Midbrain (tissue), 1 donor: ENCODE results near the gene LLGL2.
"Not testable (repeated sequence)": the region's sequence is repeated elsewhere in the genome, so short reads cannot be mapped to it uniquely, and the experiment has no call there.

Source experiments
- DNase-seq: peaks from one replicate; lab custom pipeline; 2025; lab: John Stamatoyannopoulos, UW

Gene LLGL2, protein sequence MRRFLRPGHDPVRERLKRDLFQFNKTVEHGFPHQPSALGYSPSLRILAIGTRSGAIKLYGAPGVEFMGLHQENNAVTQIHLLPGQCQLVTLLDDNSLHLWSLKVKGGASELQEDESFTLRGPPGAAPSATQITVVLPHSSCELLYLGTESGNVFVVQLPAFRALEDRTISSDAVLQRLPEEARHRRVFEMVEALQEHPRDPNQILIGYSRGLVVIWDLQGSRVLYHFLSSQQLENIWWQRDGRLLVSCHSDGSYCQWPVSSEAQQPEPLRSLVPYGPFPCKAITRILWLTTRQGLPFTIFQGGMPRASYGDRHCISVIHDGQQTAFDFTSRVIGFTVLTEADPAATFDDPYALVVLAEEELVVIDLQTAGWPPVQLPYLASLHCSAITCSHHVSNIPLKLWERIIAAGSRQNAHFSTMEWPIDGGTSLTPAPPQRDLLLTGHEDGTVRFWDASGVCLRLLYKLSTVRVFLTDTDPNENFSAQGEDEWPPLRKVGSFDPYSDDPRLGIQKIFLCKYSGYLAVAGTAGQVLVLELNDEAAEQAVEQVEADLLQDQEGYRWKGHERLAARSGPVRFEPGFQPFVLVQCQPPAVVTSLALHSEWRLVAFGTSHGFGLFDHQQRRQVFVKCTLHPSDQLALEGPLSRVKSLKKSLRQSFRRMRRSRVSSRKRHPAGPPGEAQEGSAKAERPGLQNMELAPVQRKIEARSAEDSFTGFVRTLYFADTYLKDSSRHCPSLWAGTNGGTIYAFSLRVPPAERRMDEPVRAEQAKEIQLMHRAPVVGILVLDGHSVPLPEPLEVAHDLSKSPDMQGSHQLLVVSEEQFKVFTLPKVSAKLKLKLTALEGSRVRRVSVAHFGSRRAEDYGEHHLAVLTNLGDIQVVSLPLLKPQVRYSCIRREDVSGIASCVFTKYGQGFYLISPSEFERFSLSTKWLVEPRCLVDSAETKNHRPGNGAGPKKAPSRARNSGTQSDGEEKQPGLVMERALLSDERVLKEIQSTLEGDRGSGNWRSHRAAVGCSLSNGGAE

GRCh38 chr17:75524970-75525805 lies at the start of gene LLGL2:
TSS of gene LLGL2 (plus strand) at chr17:75525697. CDS start at chr17:75543427, 17,730 bp downstream.
- peak; percentile 58 for DNase-seq

- DNase-seq = no peak
Measured at GRCh38 chr17:75475851-75476250, 49.6 kb upstream of the LLGL2 start.

DNA sequence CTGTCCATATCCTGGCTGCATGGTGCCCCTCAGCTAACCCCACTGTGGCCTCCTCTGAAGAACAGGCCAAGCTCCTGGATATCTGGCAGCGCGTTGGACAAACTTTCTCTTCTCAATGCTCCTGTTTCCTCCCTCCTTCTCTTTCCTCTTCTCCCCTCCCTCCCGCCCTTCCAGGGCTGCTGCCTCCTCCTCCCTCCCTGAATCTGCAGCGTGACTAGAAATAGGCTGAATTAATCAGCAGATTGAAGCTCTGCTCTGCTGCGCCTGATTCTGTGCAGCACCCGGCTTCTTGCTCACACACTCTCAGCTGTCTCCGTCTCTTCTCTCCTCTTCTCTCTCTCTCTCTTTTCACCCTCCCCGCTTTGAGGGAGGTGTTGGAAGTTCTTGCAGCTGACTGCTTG lies 49.2 kb upstream of the LLGL2 start:
- DNase-seq = peak; percentile 67

DNA sequence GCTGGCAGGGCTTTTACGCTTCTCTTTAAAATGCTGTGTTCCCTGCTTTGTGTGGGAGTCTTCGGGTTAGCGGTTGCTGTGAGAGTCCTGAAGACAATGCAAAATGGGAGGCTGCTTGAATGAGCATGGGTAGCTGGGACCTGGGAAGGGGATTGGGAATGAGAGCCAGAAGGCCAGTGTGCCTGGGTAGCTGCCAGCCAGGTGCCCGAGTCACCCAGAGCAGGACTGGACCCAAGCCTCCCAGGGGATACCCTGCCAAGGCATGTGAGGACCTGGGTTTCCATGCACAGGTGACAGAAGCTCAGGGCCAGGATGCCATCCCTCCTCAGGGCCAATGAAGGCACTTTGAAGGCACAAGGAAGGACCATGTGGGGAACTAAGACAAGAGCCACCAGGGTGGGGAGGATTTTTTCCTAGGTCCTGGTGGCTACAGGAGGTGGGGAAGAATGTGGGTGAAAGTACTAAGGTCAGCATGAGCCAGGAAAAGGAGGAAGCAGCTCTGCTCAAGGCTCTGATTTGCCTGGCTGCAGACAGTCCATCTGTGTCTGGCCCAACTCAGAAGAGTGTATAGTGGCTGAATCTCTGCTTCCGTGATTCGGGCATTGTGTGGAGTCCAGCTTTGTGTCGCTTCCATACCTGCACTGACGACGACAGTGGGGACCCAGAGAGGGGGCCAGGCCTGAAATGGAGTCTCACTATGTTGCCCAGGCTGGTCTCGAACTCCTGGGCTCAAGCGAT lies 48.6 kb upstream of the LLGL2 start:
- no peak for DNase-seq

- not testable (repeated sequence) for DNase-seq
Measured at GRCh38 chr17:75477490-75477862, 48.0 kb upstream of the LLGL2 start.

DNA sequence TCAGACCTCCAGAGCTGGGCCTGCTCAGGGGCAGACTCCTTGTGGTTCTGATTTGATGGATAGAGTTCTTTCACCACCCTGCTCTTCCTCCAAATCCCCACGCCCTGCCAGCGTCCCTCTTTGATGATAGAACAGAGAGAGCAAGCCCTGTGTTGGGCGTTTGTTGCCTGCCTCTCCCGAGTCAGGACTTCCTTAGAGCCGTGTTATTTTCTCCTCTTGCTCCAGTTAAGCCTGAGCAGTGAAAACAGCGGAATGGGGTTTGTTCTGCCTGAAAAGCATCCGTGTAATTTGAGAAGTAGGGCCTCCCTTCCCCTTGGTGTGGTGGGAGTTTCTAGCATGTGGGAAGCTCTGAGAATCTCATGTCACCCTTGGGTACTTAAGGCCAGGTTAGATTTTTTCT lies 47.0 kb upstream of the LLGL2 start:
- DNase-seq = no peak

DNA sequence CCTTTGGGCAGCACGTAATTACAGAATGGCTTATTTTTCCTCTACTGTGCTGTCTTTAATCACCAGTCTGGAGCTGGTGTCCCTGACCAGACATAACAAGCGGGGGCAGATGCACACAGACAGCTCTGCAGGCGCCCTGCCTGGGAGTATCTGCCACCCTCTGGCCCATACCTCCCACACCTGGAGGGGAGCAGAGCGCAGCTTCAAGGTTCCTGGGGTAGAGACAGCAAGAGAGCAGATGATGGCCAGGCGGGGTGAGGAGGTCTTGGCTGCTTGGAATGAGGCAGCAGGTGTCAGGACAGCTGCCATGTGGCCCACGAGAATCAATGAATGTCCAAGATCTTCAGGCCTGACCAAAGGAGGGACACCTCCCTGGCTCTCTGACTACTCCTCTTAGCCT lies 45.2 kb upstream of the LLGL2 start:
- DNase-seq = no peak

DNA sequence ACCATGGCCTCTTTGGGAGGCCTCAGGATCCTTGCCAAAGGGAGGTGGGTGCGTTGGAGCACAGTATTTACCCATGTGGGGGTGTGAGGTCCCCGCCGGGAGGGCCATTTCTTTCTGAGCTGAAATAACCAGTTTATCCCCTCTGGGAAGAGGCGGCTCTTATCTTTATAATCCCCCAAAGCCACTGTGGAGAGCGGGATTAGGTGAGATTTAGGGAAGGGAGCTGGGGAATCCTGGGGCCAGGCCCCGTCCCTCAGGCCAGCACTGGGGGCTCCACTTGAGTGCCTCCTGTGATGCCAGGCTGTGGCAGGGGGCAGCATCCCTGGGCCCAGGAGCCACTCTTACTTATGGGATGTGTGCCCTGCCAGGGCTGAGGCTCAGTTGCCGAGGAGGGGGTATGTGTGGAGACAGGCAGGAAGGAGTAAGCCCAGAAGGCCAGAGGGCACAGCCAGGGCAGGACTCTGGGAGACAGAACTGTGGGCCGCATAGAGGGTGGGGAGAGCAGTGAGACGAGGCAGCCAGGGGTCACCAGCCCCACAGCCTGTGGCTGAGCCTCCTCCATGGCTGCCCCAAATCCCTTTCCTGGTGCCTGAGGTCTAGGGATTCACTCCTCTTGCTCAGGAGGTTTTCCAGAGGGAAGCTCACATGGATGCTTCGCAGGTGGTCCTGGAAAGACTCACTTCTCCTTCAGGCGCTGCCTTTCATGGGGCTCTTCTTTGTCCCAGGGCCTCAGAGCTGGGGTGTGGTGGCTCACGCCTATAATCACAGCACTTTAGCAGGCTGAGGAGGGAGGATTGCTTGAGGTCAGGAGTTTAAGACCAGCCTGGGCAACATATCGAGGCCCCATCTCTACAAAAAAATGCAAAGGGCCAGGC lies 44.1 kb upstream of the LLGL2 start:
- DNase-seq = no peak

DNA sequence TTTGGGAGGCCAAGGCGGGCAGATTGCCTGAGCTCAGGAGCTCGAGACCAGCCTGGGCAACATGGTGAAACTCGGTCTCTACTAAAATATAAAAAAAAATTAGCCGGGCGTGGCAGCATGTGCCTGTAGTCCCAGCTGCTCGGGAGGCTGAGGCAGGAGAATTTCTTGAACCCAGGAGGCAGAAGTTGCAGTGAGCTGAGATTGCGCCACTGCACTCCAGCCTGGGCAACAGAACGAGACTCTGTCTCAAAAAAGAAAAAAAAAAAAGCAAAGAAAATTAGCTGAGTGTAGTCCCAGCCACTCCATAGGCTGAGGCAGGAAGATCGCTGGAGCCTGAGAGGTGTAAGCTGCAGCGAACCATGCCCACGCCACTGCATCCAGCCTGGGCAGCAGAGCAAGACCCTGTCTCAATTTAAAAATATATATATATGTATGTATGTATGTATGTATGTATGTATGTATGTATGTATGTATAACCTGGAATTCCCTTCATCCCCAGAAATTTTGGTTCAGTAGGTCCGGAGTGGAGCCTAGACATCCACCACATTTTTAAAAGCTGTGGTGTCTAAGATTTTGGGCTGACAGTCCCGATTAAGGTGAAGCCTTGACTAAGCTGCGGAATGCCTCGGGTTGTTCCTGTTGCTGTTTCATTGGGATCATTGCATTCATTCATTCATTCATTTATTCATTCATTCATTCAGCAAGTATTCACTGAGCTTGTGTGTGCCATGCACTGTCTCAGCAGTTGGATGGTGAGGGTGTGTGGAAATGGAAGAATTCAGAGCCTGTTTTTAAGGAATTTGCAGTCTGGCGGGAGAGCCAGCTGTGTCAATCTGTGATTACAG lies 43.2 kb upstream of the LLGL2 start:
- no peak for DNase-seq

GRCh38 chr17:75485688-75486087 lies 39.8 kb upstream of the LLGL2 start:
- DNase-seq = no peak

DNA sequence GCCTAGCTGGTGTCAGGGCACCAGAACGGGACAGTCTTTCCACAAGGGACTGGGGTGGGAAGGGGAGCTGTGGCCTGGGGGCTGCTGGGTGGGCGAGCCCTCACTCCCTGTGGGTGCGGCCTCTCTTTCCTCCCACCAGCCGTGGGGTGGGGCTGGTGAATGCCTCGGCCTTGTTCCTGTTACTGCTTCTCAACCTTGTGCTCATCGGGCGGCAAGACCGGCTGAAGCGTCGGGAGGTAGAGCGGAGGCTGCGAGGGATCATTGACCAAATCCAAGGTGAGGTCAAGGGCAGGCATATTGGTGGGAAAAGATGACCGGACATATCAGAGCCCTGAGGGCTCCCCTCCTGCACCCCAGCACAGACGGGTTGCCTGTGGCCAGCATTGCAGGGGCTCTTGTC lies 39.3 kb upstream of the LLGL2 start:
- no peak for DNase-seq

GRCh38 chr17:75486951-75487350 lies 38.5 kb upstream of the LLGL2 start:
- DNase-seq = no peak

GRCh38 chr17:75487351-75488070 lies 38.0 kb upstream of the LLGL2 start:
- no peak for DNase-seq

DNA sequence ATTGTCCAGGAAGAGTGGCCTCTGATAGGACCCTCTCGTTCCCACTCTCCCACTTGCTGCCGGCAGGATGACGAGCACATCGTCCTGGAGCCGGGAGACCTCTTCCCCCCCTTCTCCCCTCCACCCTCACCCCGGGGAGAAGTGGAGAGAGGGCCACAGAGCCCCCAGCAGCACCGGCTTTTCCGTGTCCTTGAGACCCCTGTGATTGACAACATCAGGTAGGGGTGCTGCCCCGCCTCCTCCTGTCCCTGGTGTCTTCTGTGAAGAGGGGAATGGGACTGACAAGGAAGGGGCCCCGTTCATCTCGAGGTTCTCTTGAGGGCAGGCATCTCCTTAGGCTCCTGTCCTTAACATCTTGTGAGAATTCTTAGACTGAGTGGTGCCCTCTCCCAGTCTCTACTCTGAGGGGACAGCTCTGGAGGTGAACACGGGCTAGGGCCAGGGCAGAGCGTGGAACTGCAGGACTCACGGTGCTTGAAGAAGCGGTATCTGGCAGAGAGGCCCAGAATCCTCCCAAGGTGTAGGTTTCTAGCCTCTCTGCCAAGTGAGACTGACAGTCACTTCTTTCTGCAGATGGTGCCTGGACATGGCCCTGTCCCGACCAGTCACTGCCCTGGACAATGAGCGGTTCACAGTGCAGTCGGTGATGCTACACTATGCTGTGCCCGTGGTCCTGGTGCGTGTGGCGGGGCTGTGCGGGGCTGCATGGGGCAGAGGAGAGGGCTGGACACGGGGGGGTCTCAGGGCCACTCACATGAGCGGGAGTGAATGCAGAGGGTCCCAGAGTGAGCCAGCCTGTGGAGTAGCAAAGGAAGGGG lies 36.6 kb upstream of the LLGL2 start:
- DNase-seq = no peak

- DNase-seq = no peak
Measured at GRCh38 chr17:75489511-75489955, 36.0 kb upstream of the LLGL2 start.

- DNase-seq = no peak
Measured at GRCh38 chr17:75490173-75490743, 35.2 kb upstream of the LLGL2 start.

- DNase-seq = no peak
Measured at GRCh38 chr17:75490953-75491649, 34.4 kb upstream of the LLGL2 start.
